ENCODE results near the gene USP12.
"Not testable (repeated sequence)": the region's sequence is repeated elsewhere in the genome, so short reads cannot be mapped to it uniquely, and the experiment has no call there.

USP12 gene

GRCh38 chr13:27073186-27073585, 98.4 kb downstream of the USP12 start:
- Histone ChIP-seq H3K4me1 (ENCODE audit: control insufficient read depth, insufficient read depth, low read length) (peaks cover 9% of the 10 kb centered on the region; the same call in 1 of the 2 replicates), H3K36me3 (ENCODE audit: control insufficient read depth, insufficient read depth, low read length) (peaks cover 18% of the 10 kb centered on the region), H3K9me3 (ENCODE audit: control insufficient read depth, insufficient read depth, low read depth, low read length) (no peaks in the 10 kb centered on the region), H3K4me3 (ENCODE audit: low read depth, low read length) (no peak overlapping the region), H3K27me3 (ENCODE audit: control insufficient read depth, insufficient read depth, low read length) (no peaks in the 10 kb centered on the region), H3K9ac (ENCODE audit: low read length) (no peak overlapping the region), H3K27ac (ENCODE audit: low read depth, low read length) (no peak overlapping the region)

- H3K27me3 ChIP-seq (ENCODE audit: control insufficient read depth, insufficient read depth, low read length); H3K27ac ChIP-seq (ENCODE audit: low read depth, low read length); H3K4me3 ChIP-seq (ENCODE audit: low read depth, low read length); H3K9me3 ChIP-seq (ENCODE audit: control insufficient read depth, insufficient read depth, low read depth, low read length); H3K4me1 ChIP-seq (ENCODE audit: control insufficient read depth, insufficient read depth, low read length); H3K9ac ChIP-seq (ENCODE audit: low read length); H3K36me3 ChIP-seq (ENCODE audit: control insufficient read depth, insufficient read depth, low read length): not testable (repeated sequence)
Measured at GRCh38 chr13:27066123-27066522, 105.5 kb downstream of the USP12 start.

GRCh38 chr13:27065582-27065981, 106.0 kb downstream of the USP12 start:
- no peaks in the 10 kb centered on the region for H3K4me1 ChIP-seq (ENCODE audit: control insufficient read depth, insufficient read depth, low read length)
- H3K36me3 ChIP-seq (ENCODE audit: control insufficient read depth, insufficient read depth, low read length): peaks cover 8% of the 10 kb centered on the region; the same call in 1 of the 2 replicates
- H3K9me3 ChIP-seq (ENCODE audit: control insufficient read depth, insufficient read depth, low read depth, low read length): peaks cover 7% of the 10 kb centered on the region; the same call in 1 of the 2 replicates
- no peak overlapping the region for H3K9ac ChIP-seq (ENCODE audit: low read length)
- H3K27ac ChIP-seq (ENCODE audit: low read depth, low read length): no peak overlapping the region
- no peaks in the 10 kb centered on the region for H3K27me3 ChIP-seq (ENCODE audit: control insufficient read depth, insufficient read depth, low read length)
- no peak overlapping the region for H3K4me3 ChIP-seq (ENCODE audit: low read depth, low read length)

GRCh38 chr13:27064252-27064995, 107.2 kb downstream of the USP12 start:
- Histone ChIP-seq H3K9me3 (ENCODE audit: control insufficient read depth, insufficient read depth, low read depth, low read length) (peaks cover 7% of the 10 kb centered on the region; the same call in 1 of the 2 replicates), H3K27me3 (ENCODE audit: control insufficient read depth, insufficient read depth, low read length) (no peaks in the 10 kb centered on the region), H3K36me3 (ENCODE audit: control insufficient read depth, insufficient read depth, low read length) (peaks cover 7% of the 10 kb centered on the region; the same call in 1 of the 2 replicates), H3K4me3 (ENCODE audit: low read depth, low read length) (no peak overlapping the region), H3K27ac (ENCODE audit: low read depth, low read length) (no peak overlapping the region), H3K9ac (ENCODE audit: low read length) (no peak overlapping the region), H3K4me1 (ENCODE audit: control insufficient read depth, insufficient read depth, low read length) (no peaks in the 10 kb centered on the region)

GRCh38 chr13:27057817-27058216, 113.8 kb downstream of the USP12 start:
- H3K9me3 ChIP-seq (ENCODE audit: control insufficient read depth, insufficient read depth, low read depth, low read length): no peaks in the 10 kb centered on the region
- peaks cover 6% of the 10 kb centered on the region for H3K4me1 ChIP-seq (ENCODE audit: control insufficient read depth, insufficient read depth, low read length)
- H3K27me3 ChIP-seq (ENCODE audit: control insufficient read depth, insufficient read depth, low read length): no peaks in the 10 kb centered on the region
- no peak overlapping the region for H3K9ac ChIP-seq (ENCODE audit: low read length)
- H3K36me3 ChIP-seq (ENCODE audit: control insufficient read depth, insufficient read depth, low read length): no peaks in the 10 kb centered on the region
- no peak overlapping the region for H3K4me3 ChIP-seq (ENCODE audit: low read depth, low read length)
- H3K27ac ChIP-seq (ENCODE audit: low read depth, low read length): no peak overlapping the region

GRCh38 chr13:27055526-27055925, 116.1 kb downstream of the USP12 start:
- H3K27me3 ChIP-seq (ENCODE audit: control insufficient read depth, insufficient read depth, low read length): no peaks in the 10 kb centered on the region
- no peaks in the 10 kb centered on the region for H3K36me3 ChIP-seq (ENCODE audit: control insufficient read depth, insufficient read depth, low read length)
- no peak overlapping the region for H3K27ac ChIP-seq (ENCODE audit: low read depth, low read length)
- H3K4me3 ChIP-seq (ENCODE audit: low read depth, low read length): no peak overlapping the region
- H3K9ac ChIP-seq (ENCODE audit: low read length): no peak overlapping the region
- H3K4me1 ChIP-seq (ENCODE audit: control insufficient read depth, insufficient read depth, low read length): peaks cover 6% of the 10 kb centered on the region
- H3K9me3 ChIP-seq (ENCODE audit: control insufficient read depth, insufficient read depth, low read depth, low read length): no peaks in the 10 kb centered on the region

- Histone ChIP-seq H3K4me1 (ENCODE audit: control insufficient read depth, insufficient read depth, low read length) (peaks cover 6% of the 10 kb centered on the region), H3K27me3 (ENCODE audit: control insufficient read depth, insufficient read depth, low read length) (no peaks in the 10 kb centered on the region), H3K4me3 (ENCODE audit: low read depth, low read length) (no peak overlapping the region), H3K27ac (ENCODE audit: low read depth, low read length) (no peak overlapping the region), H3K9me3 (ENCODE audit: control insufficient read depth, insufficient read depth, low read depth, low read length) (no peaks in the 10 kb centered on the region), H3K36me3 (ENCODE audit: control insufficient read depth, insufficient read depth, low read length) (no peaks in the 10 kb centered on the region), H3K9ac (ENCODE audit: low read length) (no peak overlapping the region)
Measured at GRCh38 chr13:27054760-27055159, 116.9 kb downstream of the USP12 start.

GRCh38 chr13:27053902-27054595, 117.6 kb downstream of the USP12 start:
- Histone ChIP-seq H3K9me3 (ENCODE audit: control insufficient read depth, insufficient read depth, low read depth, low read length) (no peaks in the 10 kb centered on the region), H3K27ac (ENCODE audit: low read depth, low read length) (no peak overlapping the region), H3K9ac (ENCODE audit: low read length) (no peak overlapping the region), H3K4me3 (ENCODE audit: low read depth, low read length) (no peak overlapping the region), H3K36me3 (ENCODE audit: control insufficient read depth, insufficient read depth, low read length) (no peaks in the 10 kb centered on the region), H3K4me1 (ENCODE audit: control insufficient read depth, insufficient read depth, low read length) (peaks cover 6% of the 10 kb centered on the region), H3K27me3 (ENCODE audit: control insufficient read depth, insufficient read depth, low read length) (no peaks in the 10 kb centered on the region)

GRCh38 chr13:27053210-27053884, 118.3 kb downstream of the USP12 start:
- Histone ChIP-seq H3K4me3 (ENCODE audit: low read depth, low read length) (no peak overlapping the region), H3K9ac (ENCODE audit: low read length) (no peak overlapping the region), H3K27ac (ENCODE audit: low read depth, low read length) (no peak overlapping the region), H3K36me3 (ENCODE audit: control insufficient read depth, insufficient read depth, low read length) (no peaks in the 10 kb centered on the region), H3K9me3 (ENCODE audit: control insufficient read depth, insufficient read depth, low read depth, low read length) (no peaks in the 10 kb centered on the region), H3K4me1 (ENCODE audit: control insufficient read depth, insufficient read depth, low read length) (peaks cover 6% of the 10 kb centered on the region), H3K27me3 (ENCODE audit: control insufficient read depth, insufficient read depth, low read length) (no peaks in the 10 kb centered on the region)

- H3K4me3 ChIP-seq (ENCODE audit: low read depth, low read length): no peak overlapping the region
- no peaks in the 10 kb centered on the region for H3K9me3 ChIP-seq (ENCODE audit: control insufficient read depth, insufficient read depth, low read depth, low read length)
- H3K27me3 ChIP-seq (ENCODE audit: control insufficient read depth, insufficient read depth, low read length): no peaks in the 10 kb centered on the region
- H3K4me1 ChIP-seq (ENCODE audit: control insufficient read depth, insufficient read depth, low read length): peaks cover 6% of the 10 kb centered on the region
- H3K9ac ChIP-seq (ENCODE audit: low read length): no peak overlapping the region
- no peak overlapping the region for H3K27ac ChIP-seq (ENCODE audit: low read depth, low read length)
- H3K36me3 ChIP-seq (ENCODE audit: control insufficient read depth, insufficient read depth, low read length): no peaks in the 10 kb centered on the region
Measured at GRCh38 chr13:27052551-27053208, 118.9 kb downstream of the USP12 start.

All from HUES6 (cell line).